Ectodermal cell (in vitro differentiated cells): ENCODE results near the gene ZNF462.
"Not testable (repeated sequence)": the region's sequence is repeated elsewhere in the genome, so short reads cannot be mapped to it uniquely, and the experiment has no call there.

Experiments used
- H3K27ac ChIP-seq: 2 replicates; pipeline ENCODE4 v1.7.0; 2013; ENCODE audit warnings: mild to moderate bottlenecking, low read depth, low read length; ENCODE audit not compliant: insufficient read depth, poor library complexity, severe bottlenecking
- H3K27me3 ChIP-seq: 2 replicates; pipeline ENCODE4 v1.7.0; 2013; ENCODE audit warnings: mild to moderate bottlenecking, low read length; ENCODE audit not compliant: insufficient read depth, control insufficient read depth, poor library complexity, severe bottlenecking
- H3K36me3 ChIP-seq: one replicate; pipeline ENCODE4 v1.7.0; 2013; ENCODE audit warnings: low read length; ENCODE audit not compliant: control insufficient read depth, insufficient read depth
- H3K4me1 ChIP-seq: one replicate; pipeline ENCODE4 v1.7.0; 2013; ENCODE audit warnings: low read length; ENCODE audit not compliant: control insufficient read depth, insufficient read depth
- H3K4me3 ChIP-seq: 2 replicates; pipeline ENCODE4 v1.7.0; 2013; ENCODE audit warnings: low read depth, low read length, control low read depth; ENCODE audit not compliant: insufficient read depth
- H3K9me3 ChIP-seq: 2 replicates; pipeline ENCODE4 v1.7.0; 2013; ENCODE audit warnings: mild to moderate bottlenecking, low read length, moderate library complexity; ENCODE audit not compliant: control insufficient read depth
- WGBS, 2 experiments: methylation state at CpG; one replicate each; pipeline ENCODE4 v1.1.7; 2013; ENCODE audit warnings: missing lambda C conversion rate in 2 of 2; 5-methylcytosine and 5-hydroxymethylcytosine counted together

The ZNF462 gene

GRCh38 chr9:106989904-106990303 lies 126.9 kb downstream of the ZNF462 start:
- H3K4me3 ChIP-seq, H3K27ac ChIP-seq, H3K4me1 ChIP-seq, H3K9me3 ChIP-seq, H3K27me3 ChIP-seq: not testable (repeated sequence)
- peaks cover 45% of the 10 kb centered on the region for H3K36me3 ChIP-seq
- WGBS, 2 experiments = 100% methylated on average over 2 of the region's 2 CpGs

- WGBS, 2 experiments = 95% methylated on average over 3 to 5 of the region's 5 CpGs
- H3K27me3 ChIP-seq = no peaks in the 10 kb centered on the region
- peaks cover 35% of the 10 kb centered on the region for H3K36me3 ChIP-seq
- no peaks in the 10 kb centered on the region for H3K9me3 ChIP-seq
- H3K27ac ChIP-seq = no peak overlapping the region
- no peaks in the 10 kb centered on the region for H3K4me1 ChIP-seq
- H3K4me3 ChIP-seq = no peak overlapping the region
Measured at GRCh38 chr9:106992186-106992585, 129.2 kb downstream of the ZNF462 start.

- no peaks in the 10 kb centered on the region for H3K9me3 ChIP-seq
- no peak overlapping the region for H3K4me3 ChIP-seq
- H3K27ac ChIP-seq = no peak overlapping the region
- peaks cover 28% of the 10 kb centered on the region for H3K36me3 ChIP-seq
- H3K4me1 ChIP-seq = no peaks in the 10 kb centered on the region
- no peaks in the 10 kb centered on the region for H3K27me3 ChIP-seq
- 95 to 97% methylated on average over 1 of the region's 1 CpG for WGBS, 2 experiments
Measured at GRCh38 chr9:106993603-106994002, 130.6 kb downstream of the ZNF462 start.

GRCh38 chr9:106994463-106994862 lies 131.5 kb downstream of the ZNF462 start:
- Histone ChIP-seq H3K27me3 (no peaks in the 10 kb centered on the region), H3K4me3 (no peak overlapping the region), H3K27ac (no peak overlapping the region), H3K9me3 (no peaks in the 10 kb centered on the region), H3K36me3 (peaks cover 28% of the 10 kb centered on the region), H3K4me1 (no peaks in the 10 kb centered on the region)
- WGBS, 2 experiments = 92 to 94% methylated on average over 4 of the region's 4 CpGs

GRCh38 chr9:107000218-107000617 lies 137.3 kb downstream of the ZNF462 start:
- H3K27ac ChIP-seq = no peak overlapping the region
- H3K9me3 ChIP-seq = no peaks in the 10 kb centered on the region
- peaks cover 25% of the 10 kb centered on the region for H3K4me1 ChIP-seq
- no peaks in the 10 kb centered on the region for H3K27me3 ChIP-seq
- no peak overlapping the region for H3K4me3 ChIP-seq
- WGBS, 2 experiments = 94% methylated on average over 2 of the region's 3 CpGs
- H3K36me3 ChIP-seq = peaks cover 10% of the 10 kb centered on the region

- Histone ChIP-seq H3K27me3 (no peaks in the 10 kb centered on the region), H3K9me3 (no peaks in the 10 kb centered on the region), H3K4me1 (peaks cover 36% of the 10 kb centered on the region), H3K36me3 (peaks cover 19% of the 10 kb centered on the region), H3K27ac (no peak overlapping the region), H3K4me3 (no peak overlapping the region)
- 81 to 95% methylated on average over 2 to 3 of the region's 3 CpGs for WGBS, 2 experiments
Measured at GRCh38 chr9:107005201-107005600, 142.2 kb downstream of the ZNF462 start.

GRCh38 chr9:107007402-107007801 lies 144.4 kb downstream of the ZNF462 start:
- whole genome bisulfite sequencing, 2 experiments = 38 to 48% methylated on average over 5 to 6 of the region's 6 CpGs
- Histone ChIP-seq H3K4me1 (peaks cover 23% of the 10 kb centered on the region), H3K36me3 (peaks cover 32% of the 10 kb centered on the region), H3K9me3 (no peaks in the 10 kb centered on the region), H3K27ac (peak overlapping the region; percentile 0), H3K27me3 (no peaks in the 10 kb centered on the region), H3K4me3 (no peak overlapping the region)

- Histone ChIP-seq H3K27ac (no peak overlapping the region), H3K27me3 (no peaks in the 10 kb centered on the region), H3K9me3 (no peaks in the 10 kb centered on the region), H3K4me1 (peaks cover 22% of the 10 kb centered on the region), H3K4me3 (no peak overlapping the region), H3K36me3 (peaks cover 32% of the 10 kb centered on the region)
- WGBS, 2 experiments = 90 to 93% methylated on average over 3 of the region's 3 CpGs
Measured at GRCh38 chr9:107008011-107008410, 145.0 kb downstream of the ZNF462 start.

GRCh38 chr9:107008447-107008846 lies 145.5 kb downstream of the ZNF462 start:
- H3K27ac ChIP-seq = no peak overlapping the region
- H3K4me3 ChIP-seq = no peak overlapping the region
- H3K4me1 ChIP-seq = peaks cover 18% of the 10 kb centered on the region
- 95 to 97% methylated on average over 6 of the region's 6 CpGs for WGBS, 2 experiments
- H3K9me3 ChIP-seq = no peaks in the 10 kb centered on the region
- H3K27me3 ChIP-seq = no peaks in the 10 kb centered on the region
- peaks cover 32% of the 10 kb centered on the region for H3K36me3 ChIP-seq

GRCh38 chr9:107016383-107016782 lies 153.4 kb downstream of the ZNF462 start:
- WGBS, 2 experiments = 94% methylated on average over 4 of the region's 4 CpGs
- Histone ChIP-seq H3K36me3 (peaks cover 1% of the 10 kb centered on the region), H3K27me3 (no peaks in the 10 kb centered on the region), H3K9me3 (no peaks in the 10 kb centered on the region), H3K4me3 (no peak overlapping the region), H3K27ac (no peak overlapping the region), H3K4me1 (peaks cover 8% of the 10 kb centered on the region)
